WTC11 (cell line): Measurements from ENCODE around the gene OR4D5.

ENCODE experiments used
- GABPB1 ChIP-seq: sonication (generic); formaldehyde crosslinking; IDR thresholded peaks from 2 replicates; pipeline ENCODE4 v1.8.1; 2023; ENCODE audit warnings: mild to moderate bottlenecking, missing genetic modification reagents
- GRHL2 ChIP-seq: fragments of 250-450 bp; sonication (Bioruptor Pico); IDR thresholded peaks from 2 replicates; pipeline ENCODE4 v1.8.0; 2022; ENCODE audit warnings: mild to moderate bottlenecking, moderate library complexity; ENCODE audit not compliant: insufficient replicate concordance, severe bottlenecking
- JUN ChIP-seq: sonication (generic); formaldehyde crosslinking; IDR thresholded peaks from 2 replicates; pipeline ENCODE4 v1.8.0; 2023; ENCODE audit warnings: mild to moderate bottlenecking, missing genetic modification reagents
- NR1H2 ChIP-seq: sonication (generic); formaldehyde crosslinking; IDR thresholded peaks from 2 replicates; pipeline ENCODE4 v1.9.0; 2021; ENCODE audit warnings: mild to moderate bottlenecking, moderate library complexity, missing genetic modification reagents
- ZNF671 ChIP-seq: fragments of 250-450 bp; sonication (Bioruptor Pico); IDR thresholded peaks from 2 replicates; pipeline ENCODE4 v1.8.0; 2021; ENCODE audit warnings: mild to moderate bottlenecking
- TF ChIP-seq, protein P1 (sequence below): fragments of 200-600 bp; IDR thresholded peaks from 2 replicates; pipeline ENCODE4 v1.8.0; 2022; ENCODE audit warnings: antibody characterized with exemption
- TF ChIP-seq, protein P2 (sequence below): sonication (generic); formaldehyde crosslinking; IDR thresholded peaks from 2 replicates; pipeline ENCODE4 v1.8.1; 2023; ENCODE audit warnings: mild to moderate bottlenecking, missing genetic modification reagents, borderline replicate concordance
- TF ChIP-seq, protein P3 (sequence below): sonication (generic); formaldehyde crosslinking; IDR thresholded peaks from 2 replicates; pipeline ENCODE4 v1.8.0; 2022; ENCODE audit warnings: mild to moderate bottlenecking, missing genetic modification reagents

DNA sequence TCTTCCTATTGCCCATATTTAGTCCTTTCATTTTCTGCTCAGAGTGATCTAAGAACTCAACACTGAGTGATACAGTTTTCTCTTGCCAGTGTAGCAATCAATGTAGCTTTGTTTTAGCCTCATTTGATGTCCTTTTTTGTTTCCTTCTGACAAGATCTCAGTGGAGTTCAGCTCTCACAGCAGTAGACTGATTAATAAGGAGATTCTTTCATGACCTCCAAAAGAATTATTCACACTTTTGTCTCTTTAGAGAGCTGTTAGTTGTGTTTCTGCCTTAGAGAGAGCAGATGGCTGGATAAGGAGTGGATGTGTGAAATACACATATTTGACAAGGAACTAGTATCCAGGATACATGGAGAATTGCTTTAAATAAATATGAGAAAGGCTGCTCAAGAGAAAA lies 47.4 kb upstream of the OR4D5 start:
- TF ChIP-seq, protein P1, sequence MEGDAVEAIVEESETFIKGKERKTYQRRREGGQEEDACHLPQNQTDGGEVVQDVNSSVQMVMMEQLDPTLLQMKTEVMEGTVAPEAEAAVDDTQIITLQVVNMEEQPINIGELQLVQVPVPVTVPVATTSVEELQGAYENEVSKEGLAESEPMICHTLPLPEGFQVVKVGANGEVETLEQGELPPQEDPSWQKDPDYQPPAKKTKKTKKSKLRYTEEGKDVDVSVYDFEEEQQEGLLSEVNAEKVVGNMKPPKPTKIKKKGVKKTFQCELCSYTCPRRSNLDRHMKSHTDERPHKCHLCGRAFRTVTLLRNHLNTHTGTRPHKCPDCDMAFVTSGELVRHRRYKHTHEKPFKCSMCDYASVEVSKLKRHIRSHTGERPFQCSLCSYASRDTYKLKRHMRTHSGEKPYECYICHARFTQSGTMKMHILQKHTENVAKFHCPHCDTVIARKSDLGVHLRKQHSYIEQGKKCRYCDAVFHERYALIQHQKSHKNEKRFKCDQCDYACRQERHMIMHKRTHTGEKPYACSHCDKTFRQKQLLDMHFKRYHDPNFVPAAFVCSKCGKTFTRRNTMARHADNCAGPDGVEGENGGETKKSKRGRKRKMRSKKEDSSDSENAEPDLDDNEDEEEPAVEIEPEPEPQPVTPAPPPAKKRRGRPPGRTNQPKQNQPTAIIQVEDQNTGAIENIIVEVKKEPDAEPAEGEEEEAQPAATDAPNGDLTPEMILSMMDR = no peak
- no peak for TF ChIP-seq ZNF671
- TF ChIP-seq NR1H2 (CRISPR knock-in tag) = no peak
- no peak for TF ChIP-seq GRHL2 (CRISPR knock-in tag)
- TF ChIP-seq, protein P2, sequence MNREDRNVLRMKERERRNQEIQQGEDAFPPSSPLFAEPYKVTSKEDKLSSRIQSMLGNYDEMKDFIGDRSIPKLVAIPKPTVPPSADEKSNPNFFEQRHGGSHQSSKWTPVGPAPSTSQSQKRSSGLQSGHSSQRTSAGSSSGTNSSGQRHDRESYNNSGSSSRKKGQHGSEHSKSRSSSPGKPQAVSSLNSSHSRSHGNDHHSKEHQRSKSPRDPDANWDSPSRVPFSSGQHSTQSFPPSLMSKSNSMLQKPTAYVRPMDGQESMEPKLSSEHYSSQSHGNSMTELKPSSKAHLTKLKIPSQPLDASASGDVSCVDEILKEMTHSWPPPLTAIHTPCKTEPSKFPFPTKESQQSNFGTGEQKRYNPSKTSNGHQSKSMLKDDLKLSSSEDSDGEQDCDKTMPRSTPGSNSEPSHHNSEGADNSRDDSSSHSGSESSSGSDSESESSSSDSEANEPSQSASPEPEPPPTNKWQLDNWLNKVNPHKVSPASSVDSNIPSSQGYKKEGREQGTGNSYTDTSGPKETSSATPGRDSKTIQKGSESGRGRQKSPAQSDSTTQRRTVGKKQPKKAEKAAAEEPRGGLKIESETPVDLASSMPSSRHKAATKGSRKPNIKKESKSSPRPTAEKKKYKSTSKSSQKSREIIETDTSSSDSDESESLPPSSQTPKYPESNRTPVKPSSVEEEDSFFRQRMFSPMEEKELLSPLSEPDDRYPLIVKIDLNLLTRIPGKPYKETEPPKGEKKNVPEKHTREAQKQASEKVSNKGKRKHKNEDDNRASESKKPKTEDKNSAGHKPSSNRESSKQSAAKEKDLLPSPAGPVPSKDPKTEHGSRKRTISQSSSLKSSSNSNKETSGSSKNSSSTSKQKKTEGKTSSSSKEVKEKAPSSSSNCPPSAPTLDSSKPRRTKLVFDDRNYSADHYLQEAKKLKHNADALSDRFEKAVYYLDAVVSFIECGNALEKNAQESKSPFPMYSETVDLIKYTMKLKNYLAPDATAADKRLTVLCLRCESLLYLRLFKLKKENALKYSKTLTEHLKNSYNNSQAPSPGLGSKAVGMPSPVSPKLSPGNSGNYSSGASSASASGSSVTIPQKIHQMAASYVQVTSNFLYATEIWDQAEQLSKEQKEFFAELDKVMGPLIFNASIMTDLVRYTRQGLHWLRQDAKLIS (CRISPR knock-in tag) = no peak
- TF ChIP-seq JUN (CRISPR knock-in tag) = no peak
- TF ChIP-seq, protein P3, sequence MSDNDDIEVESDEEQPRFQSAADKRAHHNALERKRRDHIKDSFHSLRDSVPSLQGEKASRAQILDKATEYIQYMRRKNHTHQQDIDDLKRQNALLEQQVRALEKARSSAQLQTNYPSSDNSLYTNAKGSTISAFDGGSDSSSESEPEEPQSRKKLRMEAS (CRISPR knock-in tag) = no peak
- no peak for TF ChIP-seq GABPB1 (CRISPR knock-in tag)
